ENCODE data around the gene PCBP3.
"Not testable (repeated sequence)": the region's sequence is repeated elsewhere in the genome, so short reads cannot be mapped to it uniquely, and the experiment has no call there.

PCBP3 gene

GRCh38 chr21:45893740-45894449, 250.4 kb downstream of the PCBP3 start:
- no peak for TF ChIP-seq ZNF274 (IDR thresholded peaks at IDR 0.05; ENCODE audit: low read depth, low read length)
- no peak overlapping the region for H3K4me3 ChIP-seq (ENCODE audit: low read length)

- H3K4me3 ChIP-seq (ENCODE audit: low read length) = no peak overlapping the region
- TF ChIP-seq ZNF274 (IDR thresholded peaks at IDR 0.05; ENCODE audit: low read depth, low read length) = no peak
Observed at GRCh38 chr21:45894450-45894825, 250.9 kb downstream of the PCBP3 start.

GRCh38 chr21:45894906-45895777, 251.6 kb downstream of the PCBP3 start:
- no peak overlapping the region for H3K4me3 ChIP-seq (ENCODE audit: low read length)

GRCh38 chr21:45895778-45896370, 252.3 kb downstream of the PCBP3 start:
- TF ChIP-seq ZNF274 (IDR thresholded peaks at IDR 0.05; ENCODE audit: low read depth, low read length) = no peak
- H3K4me3 ChIP-seq (ENCODE audit: low read length) = no peak overlapping the region

More at GRCh38 chr21:45894906-45895777, 251.6 kb downstream of the PCBP3 start:
- TF ChIP-seq ZNF274 (IDR thresholded peaks at IDR 0.05; ENCODE audit: low read depth, low read length) = no peak

- H3K4me3 ChIP-seq (ENCODE audit: low read length) = not testable (repeated sequence)
Observed at GRCh38 chr21:45896431-45896830, 252.9 kb downstream of the PCBP3 start.

- TF ChIP-seq ZNF274 (IDR thresholded peaks at IDR 0.05; ENCODE audit: low read depth, low read length) = no peak
- H3K4me3 ChIP-seq (ENCODE audit: low read length) = no peak overlapping the region
Observed at GRCh38 chr21:45897191-45898027, 253.9 kb downstream of the PCBP3 start.

- TF ChIP-seq ZNF274 (IDR thresholded peaks at IDR 0.05; ENCODE audit: low read depth, low read length) = no peak
- no peak overlapping the region for H3K4me3 ChIP-seq (ENCODE audit: low read length)
Observed at GRCh38 chr21:45898028-45898350, 254.5 kb downstream of the PCBP3 start.

GRCh38 chr21:45898781-45899180, 255.3 kb downstream of the PCBP3 start:
- no peak for TF ChIP-seq ZNF274 (IDR thresholded peaks at IDR 0.05; ENCODE audit: low read depth, low read length)
- no peak overlapping the region for H3K4me3 ChIP-seq (ENCODE audit: low read length)

GRCh38 chr21:45899317-45900033, 255.9 kb downstream of the PCBP3 start:
- H3K4me3 ChIP-seq (ENCODE audit: low read length) = no peak overlapping the region

GRCh38 chr21:45900034-45900868, 256.7 kb downstream of the PCBP3 start:
- no peak overlapping the region for H3K4me3 ChIP-seq (ENCODE audit: low read length)
- TF ChIP-seq ZNF274 (IDR thresholded peaks at IDR 0.05; ENCODE audit: low read depth, low read length) = no peak

More at GRCh38 chr21:45899317-45900033, 255.9 kb downstream of the PCBP3 start:
- TF ChIP-seq ZNF274 (IDR thresholded peaks at IDR 0.05; ENCODE audit: low read depth, low read length) = no peak

- no peak overlapping the region for H3K4me3 ChIP-seq (ENCODE audit: low read length)
- TF ChIP-seq ZNF274 (IDR thresholded peaks at IDR 0.05; ENCODE audit: low read depth, low read length) = no peak
Observed at GRCh38 chr21:45901061-45901690, 257.7 kb downstream of the PCBP3 start.

GRCh38 chr21:45902292-45902995, 258.9 kb downstream of the PCBP3 start:
- no peak for TF ChIP-seq ZNF274 (IDR thresholded peaks at IDR 0.05; ENCODE audit: low read depth, low read length)

More at GRCh38 chr21:45902292-45902995, 258.9 kb downstream of the PCBP3 start:
- no peak overlapping the region for H3K4me3 ChIP-seq (ENCODE audit: low read length)

All from GM08714 (cell line).